Stimulated activated CD8-positive, alpha-beta memory T cell treated with anti-CD3 and anti-CD28 coated beads, Interleukin-15, amount 100 ng/mL, for 4 hours (primary cell): ENCODE results near the gene MEI4.
"Not testable (repeated sequence)": the region's sequence is repeated elsewhere in the genome, so short reads cannot be mapped to it uniquely, and the experiment has no call there.

ENCODE experiments used
- DNase-seq, 2 donors: peaks; one replicate each; pipeline ENCODE4 v3.0.0-alpha.2; 2020; ENCODE audit warnings: low read depth in 2 of 2

The MEI4 gene

GRCh38 chr6:77652739-77653138, at the start of gene MEI4:
MEI4 (plus strand) TSS chr6:77653039; CDS start chr6:77690672, 37,633 bp downstream.
- no peak for DNase-seq

GRCh38 chr6:77604476-77604875, 48.4 kb upstream of the MEI4 start:
- DNase-seq: no peak

GRCh38 chr6:77607004-77607403, 45.8 kb upstream of the MEI4 start:
- DNase-seq: no peak

- DNase-seq: no peak
Observed at GRCh38 chr6:77609106-77609505, 43.7 kb upstream of the MEI4 start.

GRCh38 chr6:77619114-77619513, 33.7 kb upstream of the MEI4 start:
- DNase-seq: no peak

GRCh38 chr6:77620278-77620882, 32.5 kb upstream of the MEI4 start:
- DNase-seq: no peak

- DNase-seq: no peak
Observed at GRCh38 chr6:77624515-77624914, 28.3 kb upstream of the MEI4 start.

GRCh38 chr6:77626426-77626825, 26.4 kb upstream of the MEI4 start:
- no peak for DNase-seq

GRCh38 chr6:77630014-77630413, 22.8 kb upstream of the MEI4 start:
- no peak for DNase-seq

- DNase-seq: no peak
Observed at GRCh38 chr6:77633471-77633870, 19.4 kb upstream of the MEI4 start.

GRCh38 chr6:77633993-77634715, 18.7 kb upstream of the MEI4 start:
- DNase-seq: no peak

- no peak for DNase-seq
Observed at GRCh38 chr6:77638129-77638830, 14.6 kb upstream of the MEI4 start.

- no peak for DNase-seq
Observed at GRCh38 chr6:77644102-77644705, 8.6 kb upstream of the MEI4 start.

- no peak for DNase-seq
Observed at GRCh38 chr6:77650098-77650663, 2.7 kb upstream of the MEI4 start.

- no peak for DNase-seq
Observed at GRCh38 chr6:77653816-77654215, 977 bp downstream of the MEI4 start.

- DNase-seq: not testable (repeated sequence)
Observed at GRCh38 chr6:77655035-77655434, 2.2 kb downstream of the MEI4 start.

GRCh38 chr6:77656999-77657764, 4.3 kb downstream of the MEI4 start:
- no peak for DNase-seq

GRCh38 chr6:77666340-77666739, 13.5 kb downstream of the MEI4 start:
- no peak for DNase-seq

GRCh38 chr6:77666846-77667245, 14.0 kb downstream of the MEI4 start:
- DNase-seq: no peak

GRCh38 chr6:77669913-77670312, 17.1 kb downstream of the MEI4 start:
- no peak for DNase-seq

- no peak for DNase-seq
Observed at GRCh38 chr6:77674211-77674610, 21.4 kb downstream of the MEI4 start.
